ENCODE data around the gene COL3A1. TPM values are rescaled to one million over a fixed set of nuclear protein-coding genes. Genes with fewer than 3 reads are reported as not detected.

COL3A1 gene
- total and polyA plus RNA-seq, 2 of the 13 experiments (the other 11 are each of a cell fraction or from before 2014, with no cell fraction given), result 0.04 TPM; not detected in 1

DNA sequence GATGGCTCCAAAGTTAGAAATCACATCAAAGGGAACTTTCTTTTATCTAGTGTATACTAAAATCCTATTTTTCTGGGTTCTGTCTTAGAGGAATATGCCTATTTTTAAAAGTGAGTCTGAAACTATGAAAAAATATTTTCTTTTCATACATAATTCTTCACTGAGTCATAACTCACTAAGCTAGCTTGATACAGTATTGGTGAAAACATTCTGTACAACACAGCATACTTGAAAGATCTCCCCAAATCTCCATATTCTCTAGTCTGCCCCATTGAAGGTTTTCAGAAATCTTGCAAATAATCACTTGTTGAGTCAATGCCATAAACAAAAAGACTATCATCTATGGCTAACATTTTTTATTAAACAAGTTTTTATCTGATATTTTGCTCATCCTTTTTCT lies 44.5 kb downstream of the COL3A1 start:
- Histone ChIP-seq H4K20me1 (ENCODE audit: insufficient read depth, low read length) (no peaks in the 10 kb centered on the region), H3K36me3 (replicated peaks in 1 of 2; ENCODE audit: control insufficient read depth in 1 of 2, insufficient read depth in 2 of 2, low read length in 2 of 2) (no peaks in the 10 kb centered on the region), H3K4me2 (ENCODE audit: low read depth, low read length) (no peak overlapping the region), H3K4me3 (replicated peaks in 1 of 3; ENCODE audit: insufficient read depth in 1 of 3, low read depth in 2 of 3, low read length in 3 of 3) (no peak overlapping the region), H3K27me3 (ENCODE audit: control insufficient read depth in 1 of 2, insufficient read depth in 2 of 2, low read length in 2 of 2) (no peaks in the 10 kb centered on the region), H3K27ac (ENCODE audit: extremely low read length, insufficient read depth, low read length) (no peak overlapping the region), H3K4me1 (ENCODE audit: insufficient read depth, low read length) (no peaks in the 10 kb centered on the region), H3K9me3 (ENCODE audit: low read length) (no peaks in the 10 kb centered on the region), H3K9ac (ENCODE audit: insufficient read depth, low read depth, low read length) (no peak overlapping the region), H2AFZ (ENCODE audit: low read length) (no peak overlapping the region), H3K79me2 (ENCODE audit: insufficient read depth, low read length) (no peaks in the 10 kb centered on the region)
- intact Hi-C loops (cut with micrococcal nuclease; ENCODE audit: unreplicated experiment) (no loop called here), in situ Hi-C loops (cut with HindIII; ENCODE audit: extremely low pct_ligation_motif_present, low pct_unique_long_range_greater_than_20kb) (no loop called here)
- DNase-seq (ENCODE audit: low spot score) (no peak), ATAC-seq (no peak), FAIRE-seq (no peak)
- TF ChIP-seq BRD4 (CRISPR knock-in tag; IDR thresholded peaks at IDR 0.05) (no peak), ZNF256 (CRISPR knock-in tag; conservative IDR thresholded peaks at IDR 0.05) (no peak), HDAC1 (CRISPR knock-in tag; IDR thresholded peaks at IDR 0.05) (no peak), ZSCAN9 (CRISPR knock-in tag; IDR thresholded peaks at IDR 0.05; ENCODE audit: borderline replicate concordance) (no peak), ZBTB7A (CRISPR knock-in tag; IDR thresholded peaks at IDR 0.05) (no peak), IRF1 (CRISPR knock-in tag; IDR thresholded peaks at IDR 0.05; ENCODE audit: low read depth) (no peak), MEIS1 (CRISPR knock-in tag; IDR thresholded peaks at IDR 0.05; ENCODE audit: borderline replicate concordance) (no peak)
- ChIA-PET CTCF (ENCODE audit: low intra/inter-chr PET ratio, low total read pairs) (no interaction called here), POLR2A (no interaction called here)
- BruUV-seq (replicated peaks), result no TSS peak

GRCh38 chr2:189020179-189020578 lies 46.0 kb downstream of the COL3A1 start:
- no TSS peak for BruUV-seq (replicated peaks)
- FAIRE-seq (no peak), ATAC-seq (peak; percentile 31; the same call in 2 of the 3 replicates), DNase-seq (ENCODE audit: low spot score) (no peak)
- 6% methylated on average over 1 of the region's 1 CpG for WGBS (ENCODE audit: low lambda C conversion rate)
- Histone ChIP-seq H3K36me3 (replicated peaks in 1 of 2; ENCODE audit: control insufficient read depth in 1 of 2, insufficient read depth in 2 of 2, low read length in 2 of 2) (no peaks in the 10 kb centered on the region), H3K9me3 (ENCODE audit: low read length) (no peaks in the 10 kb centered on the region), H4K20me1 (ENCODE audit: insufficient read depth, low read length) (no peaks in the 10 kb centered on the region), H2AFZ (ENCODE audit: low read length) (no peak overlapping the region), H3K4me2 (ENCODE audit: low read depth, low read length) (no peak overlapping the region), H3K27ac (ENCODE audit: extremely low read length, insufficient read depth, low read length) (no peak overlapping the region), H3K9ac (ENCODE audit: insufficient read depth, low read depth, low read length) (no peak overlapping the region), H3K4me3 (replicated peaks in 1 of 3; ENCODE audit: insufficient read depth in 1 of 3, low read depth in 2 of 3, low read length in 3 of 3) (no peak overlapping the region), H3K79me2 (ENCODE audit: insufficient read depth, low read length) (no peaks in the 10 kb centered on the region), H3K4me1 (ENCODE audit: insufficient read depth, low read length) (no peaks in the 10 kb centered on the region), H3K27me3 (ENCODE audit: control insufficient read depth in 1 of 2, insufficient read depth in 2 of 2, low read length in 2 of 2) (no peaks in the 10 kb centered on the region)
- in situ Hi-C loops (cut with HindIII; ENCODE audit: extremely low pct_ligation_motif_present, low pct_unique_long_range_greater_than_20kb), result no loop called here
- TF ChIP-seq, protein P1, sequence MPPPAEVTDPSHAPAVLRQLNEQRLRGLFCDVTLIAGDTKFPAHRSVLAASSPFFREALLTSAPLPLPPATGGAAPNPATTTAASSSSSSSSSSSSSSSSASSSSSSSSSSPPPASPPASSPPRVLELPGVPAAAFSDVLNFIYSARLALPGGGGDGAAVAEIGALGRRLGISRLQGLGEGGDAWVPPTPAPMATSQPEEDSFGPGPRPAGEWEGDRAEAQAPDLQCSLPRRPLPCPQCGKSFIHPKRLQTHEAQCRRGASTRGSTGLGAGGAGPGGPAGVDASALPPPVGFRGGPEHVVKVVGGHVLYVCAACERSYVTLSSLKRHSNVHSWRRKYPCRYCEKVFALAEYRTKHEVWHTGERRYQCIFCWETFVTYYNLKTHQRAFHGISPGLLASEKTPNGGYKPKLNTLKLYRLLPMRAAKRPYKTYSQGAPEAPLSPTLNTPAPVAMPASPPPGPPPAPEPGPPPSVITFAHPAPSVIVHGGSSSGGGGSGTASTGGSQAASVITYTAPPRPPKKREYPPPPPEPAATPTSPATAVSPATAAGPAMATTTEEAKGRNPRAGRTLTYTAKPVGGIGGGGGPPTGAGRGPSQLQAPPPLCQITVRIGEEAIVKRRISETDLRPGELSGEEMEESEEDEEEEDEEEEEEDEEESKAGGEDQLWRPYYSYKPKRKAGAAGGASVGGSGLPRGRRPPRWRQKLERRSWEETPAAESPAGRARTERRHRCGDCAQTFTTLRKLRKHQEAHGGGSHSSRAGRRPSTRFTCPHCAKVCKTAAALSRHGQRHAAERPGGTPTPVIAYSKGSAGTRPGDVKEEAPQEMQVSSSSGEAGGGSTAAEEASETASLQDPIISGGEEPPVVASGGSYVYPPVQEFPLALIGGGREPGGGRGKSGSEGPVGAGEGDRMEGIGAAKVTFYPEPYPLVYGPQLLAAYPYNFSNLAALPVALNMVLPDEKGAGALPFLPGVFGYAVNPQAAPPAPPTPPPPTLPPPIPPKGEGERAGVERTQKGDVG (CRISPR knock-in tag; IDR thresholded peaks at IDR 0.05; ENCODE audit: borderline replicate concordance), result no peak
- TF ChIP-seq NFKBIZ (CRISPR knock-in tag; IDR thresholded peaks at IDR 0.05) (no peak), NKX3-1 (CRISPR knock-in tag; IDR thresholded peaks at IDR 0.05) (no peak), SAP130 (CRISPR knock-in tag; IDR thresholded peaks at IDR 0.05; ENCODE audit: low read depth) (no peak), CENPX (CRISPR knock-in tag; IDR thresholded peaks at IDR 0.05) (no peak), ZNF501 (CRISPR knock-in tag; IDR thresholded peaks at IDR 0.05) (no peak), PHF21A (CRISPR knock-in tag; IDR thresholded peaks at IDR 0.05) (no peak)
- ChIA-PET POLR2A (no interaction called here), CTCF (ENCODE audit: low intra/inter-chr PET ratio, low total read pairs) (no interaction called here)
- intact Hi-C loops (cut with micrococcal nuclease; ENCODE audit: unreplicated experiment), result no loop called here
